Thoracic aorta (tissue), 2 donors: ENCODE measurements around the gene HTRA2. TPM values are rescaled to one million over a fixed set of nuclear protein-coding genes. Genes with fewer than 3 reads are reported as not detected.

Source experiments
- ATAC-seq: fragments of 150-250 bp; one replicate; pipeline ENCODE4 v1.8.0; 2017; ENCODE audit warnings: low read depth; ENCODE audit not compliant: insufficient number of reproducible peaks, low FRiP score
- DNase-seq: peaks from one replicate; pipeline ENCODE4 v3.0.0-alpha.2; 2020; ENCODE audit warnings: low spot score
- H3K27ac ChIP-seq, 2 donors: fragments of 200-600 bp; sonication (generic); 1 replicate in 1 of 2; 2 replicates in 1 of 2; pipeline ENCODE4 v1.5.1; 2016; ENCODE audit warnings: mild to moderate bottlenecking in 2 of 2, moderate library complexity in 2 of 2
- H3K27me3 ChIP-seq: fragments of 200-600 bp; sonication (generic); replicated peaks from 2 replicates; pipeline ENCODE4 v1.6.0; 2016; ENCODE audit warnings: mild to moderate bottlenecking; ENCODE audit not compliant: insufficient read depth
- H3K36me3 ChIP-seq: fragments of 200-600 bp; sonication (generic); one replicate; pipeline ENCODE4 v1.5.1; 2016
- H3K4me1 ChIP-seq, 2 donors: fragments of 200-600 bp; sonication (generic); 1 replicate in 1 of 2; 2 replicates in 1 of 2; pipeline versions ENCODE4 v1.5.1 to v1.6.0; 2016; ENCODE audit warnings: low read depth in 2 of 2, mild to moderate bottlenecking in 1 of 2; ENCODE audit not compliant: control insufficient read depth in 1 of 2
- H3K4me3 ChIP-seq: fragments of 200-600 bp; sonication (generic); 2 replicates; pipeline ENCODE4 v1.5.1; 2016; ENCODE audit warnings: mild to moderate bottlenecking
- H3K9me3 ChIP-seq: fragments of 200-600 bp; sonication (generic); 2 replicates; pipeline ENCODE4 v1.5.1; 2016
- CTCF ChIP-seq: fragments of 200-600 bp; sonication (generic); IDR thresholded peaks from one replicate; pipeline ENCODE4 v1.5.1; 2019; ENCODE audit warnings: antibody characterized with exemption
- total RNA-seq, 2 donors: library from RNA; depleted of rRNA; stranded (reverse); fragments of >200 nt; gene quantifications; one replicate each; pipeline versions ENCODE4 v1.1.0 to v1.2.3, GENCODE V29; 2016

HTRA2 gene
- total RNA-seq, 2 donors from 2014 or later: 34.9 to 35.6 TPM

- no peaks in the 10 kb centered on the region for H3K36me3 ChIP-seq
- TF ChIP-seq CTCF: no peak
- H3K27me3 ChIP-seq: no peaks in the 10 kb centered on the region
- no peak overlapping the region for H3K4me3 ChIP-seq
- no peaks in the 10 kb centered on the region for H3K9me3 ChIP-seq
- peaks cover 9 to 14% of the 10 kb centered on the region in 2 donors for H3K4me1 ChIP-seq
- no peak for DNase-seq
- no peak overlapping the region for H3K27ac ChIP-seq
- ATAC-seq: no peak
Observed at GRCh38 chr2:74569686-74570085, 40.0 kb downstream of the HTRA2 start.

GRCh38 chr2:74571058-74571457 is 41.3 kb downstream of the HTRA2 start:
- Histone ChIP-seq H3K4me1 (peaks cover 9 to 14% of the 10 kb centered on the region in 2 donors), H3K27me3 (no peaks in the 10 kb centered on the region), H3K36me3 (no peaks in the 10 kb centered on the region), H3K9me3 (no peaks in the 10 kb centered on the region), H3K4me3 (no peak overlapping the region), H3K27ac (no peak overlapping the region)
- TF ChIP-seq CTCF: no peak
- ATAC-seq (no peak), DNase-seq (no peak)

- TF ChIP-seq CTCF: no peak
- H3K27ac ChIP-seq: no peak overlapping the region
- ATAC-seq: no peak
Observed at GRCh38 chr2:74572178-74572925, 42.6 kb downstream of the HTRA2 start.

GRCh38 chr2:74573747-74574562 is 44.2 kb downstream of the HTRA2 start:
- Histone ChIP-seq H3K4me3 (no peak overlapping the region), H3K27ac (no peak overlapping the region), H3K4me1 (no peaks in the 10 kb centered on the region), H3K36me3 (no peaks in the 10 kb centered on the region), H3K27me3 (no peaks in the 10 kb centered on the region), H3K9me3 (no peaks in the 10 kb centered on the region)
- DNase-seq (no peak), ATAC-seq (no peak)
- TF ChIP-seq CTCF: no peak

More at GRCh38 chr2:74572178-74572925, 42.6 kb downstream of the HTRA2 start:
- H3K27me3 ChIP-seq: no peaks in the 10 kb centered on the region
- peaks cover under 1 to 7% of the 10 kb centered on the region in 2 donors for H3K4me1 ChIP-seq
- no peak for DNase-seq
- H3K4me3 ChIP-seq: no peak overlapping the region
- no peaks in the 10 kb centered on the region for H3K36me3 ChIP-seq
- no peaks in the 10 kb centered on the region for H3K9me3 ChIP-seq

GRCh38 chr2:74575320-74575719 is 45.6 kb downstream of the HTRA2 start:
- no peak for TF ChIP-seq CTCF
- no peaks in the 10 kb centered on the region for H3K27me3 ChIP-seq
- H3K27ac ChIP-seq: no peak overlapping the region
- DNase-seq (no peak), ATAC-seq (no peak)
- H3K9me3 ChIP-seq: no peaks in the 10 kb centered on the region
- no peak overlapping the region for H3K4me3 ChIP-seq
- no peaks in the 10 kb centered on the region for H3K36me3 ChIP-seq
- H3K4me1 ChIP-seq: no peaks in the 10 kb centered on the region
